AG08396 (cell line): ENCODE measurements around the gene LDLRAD4.

Experiments used
- DNase-seq: peaks from one replicate; pipeline ENCODE4 v3.0.0; 2012; ENCODE audit warnings: low spot score, mixed read lengths

Gene LDLRAD4

GRCh38 chr18:13202571-13202970, 16.0 kb upstream of the LDLRAD4 start:
- DNase-seq: no peak

- no peak for DNase-seq
Observed at GRCh38 chr18:13206301-13206700, 12.3 kb upstream of the LDLRAD4 start.

GRCh38 chr18:13207294-13207693, 11.3 kb upstream of the LDLRAD4 start:
- DNase-seq: no peak

- no peak for DNase-seq
Observed at GRCh38 chr18:13211534-13211933, 7.0 kb upstream of the LDLRAD4 start.

- no peak for DNase-seq
Observed at GRCh38 chr18:13213036-13213795, 5.3 kb upstream of the LDLRAD4 start.

- no peak for DNase-seq
Observed at GRCh38 chr18:13214609-13215008, 4.0 kb upstream of the LDLRAD4 start.

GRCh38 chr18:13216092-13216582, 2.4 kb upstream of the LDLRAD4 start:
- DNase-seq: peak; percentile 65

- DNase-seq: peak; percentile 42
Observed at GRCh38 chr18:13216711-13217465, 1.7 kb upstream of the LDLRAD4 start.

- DNase-seq: peak; percentile 37
Observed at GRCh38 chr18:13217466-13217961, 1.0 kb upstream of the LDLRAD4 start.

- no peak for DNase-seq
Observed at GRCh38 chr18:13217971-13218367, 591 bp upstream of the LDLRAD4 start.

GRCh38 chr18:13218997-13219396, 437 bp downstream of the LDLRAD4 start:
- no peak for DNase-seq

- no peak for DNase-seq
Observed at GRCh38 chr18:13219593-13220159, 1.1 kb downstream of the LDLRAD4 start.

GRCh38 chr18:13220361-13220991, 1.9 kb downstream of the LDLRAD4 start:
- no peak for DNase-seq

- DNase-seq: peak; percentile 58
Observed at GRCh38 chr18:13221869-13222855, 3.6 kb downstream of the LDLRAD4 start.

GRCh38 chr18:13222856-13223281, 4.3 kb downstream of the LDLRAD4 start:
- no peak for DNase-seq

- no peak for DNase-seq
Observed at GRCh38 chr18:13223311-13224143, 5.0 kb downstream of the LDLRAD4 start.

GRCh38 chr18:13225261-13225660, 6.7 kb downstream of the LDLRAD4 start:
- DNase-seq: no peak

GRCh38 chr18:13226533-13227144, 8.1 kb downstream of the LDLRAD4 start:
- no peak for DNase-seq

GRCh38 chr18:13227910-13228309, 9.3 kb downstream of the LDLRAD4 start:
- no peak for DNase-seq
